CD4-positive, alpha-beta T cell (primary cell): ENCODE data around the gene CRKL. TPM values are rescaled to one million over a fixed set of nuclear protein-coding genes. Genes with fewer than 3 reads are reported as not detected.

Experiments used
- ATAC-seq: fragments of 200-7000 bp; cut with Tn5 transposase; one replicate; pipeline ENCODE4 v1.10.0; 2022; ENCODE audit warnings: mild to moderate bottlenecking; ENCODE audit not compliant: poor library complexity
- CTCF ChIA-PET: fragments of 350-600 bp; sonication (Branson Sonifier 250); formaldehyde crosslinking; loops from one replicate; lab custom pipeline; 2021; ENCODE audit warnings: antibody characterized with exemption, inconsistent platforms; lab: Charles Lee
- POLR2A ChIA-PET: fragments of 350-600 bp; sonication (Branson Sonifier 250); formaldehyde crosslinking; loops from one replicate; lab custom pipeline; 2021; ENCODE audit warnings: antibody characterized with exemption, inconsistent platforms; lab: Charles Lee
- DNase-seq, 14 experiments: peaks; one replicate each; pipeline ENCODE4 v3.0.0-alpha.2; 2013 to 2020; ENCODE audit warnings: mixed read lengths in 2 of 14
- H3K27ac ChIP-seq, 2 donors: one replicate each; pipeline versions ENCODE4 v1.5.1 to v1.7.0; 2013; ENCODE audit warnings: low read length in 2 of 2, low read depth in 1 of 2, mild to moderate bottlenecking in 1 of 2
- H3K27me3 ChIP-seq, 2 experiments: 1 replicate in 1 of 2; 2 replicates in 1 of 2; pipeline versions ENCODE4 v1.6.1 to v1.7.0; 2013; ENCODE audit warnings: low read length in 2 of 2, control low read depth in 1 of 2, mild to moderate bottlenecking in 1 of 2, moderate library complexity in 1 of 2; ENCODE audit not compliant: insufficient read depth in 2 of 2, control insufficient read depth in 1 of 2
- H3K36me3 ChIP-seq: one replicate; pipeline ENCODE4 v1.6.1; 2013; ENCODE audit warnings: low read length, control low read depth; ENCODE audit not compliant: insufficient read depth
- H3K4me1 ChIP-seq: one replicate; pipeline ENCODE4 v1.6.1; 2013; ENCODE audit warnings: low read length, control low read depth; ENCODE audit not compliant: insufficient read depth
- H3K4me3 ChIP-seq: one replicate; pipeline ENCODE4 v1.5.1; 2013; ENCODE audit warnings: mild to moderate bottlenecking, low read length, moderate library complexity
- H3K9me3 ChIP-seq, 2 experiments: 1 replicate in 1 of 2; 2 replicates in 1 of 2; pipeline versions ENCODE4 v1.6.1 to v1.7.0; 2013; ENCODE audit warnings: low read length in 2 of 2, mild to moderate bottlenecking in 2 of 2, control low read depth in 1 of 2, moderate library complexity in 1 of 2; ENCODE audit not compliant: control insufficient read depth in 1 of 2, insufficient read depth in 1 of 2
- H3K27ac Mint-ChIP-seq: one replicate; pipeline ENCODE4 v1.8.0; 2020; ENCODE audit warnings: mixed read lengths
- H3K27me3 Mint-ChIP-seq: one replicate; pipeline ENCODE4 v1.8.0; 2021; ENCODE audit warnings: mixed read lengths
- H3K36me3 Mint-ChIP-seq: one replicate; pipeline ENCODE4 v1.8.0; 2021; ENCODE audit warnings: low read depth, mixed read lengths
- H3K4me1 Mint-ChIP-seq: one replicate; pipeline ENCODE4 v1.8.0; 2021; ENCODE audit warnings: low read depth, mixed read lengths
- H3K4me3 Mint-ChIP-seq: one replicate; pipeline ENCODE4 v1.8.0; 2020; ENCODE audit warnings: mild to moderate bottlenecking, mixed read lengths
- H3K9me3 Mint-ChIP-seq: one replicate; pipeline ENCODE4 v1.8.0; 2020; ENCODE audit warnings: mixed read lengths
- CTCF ChIP-seq: fragments of 200-600 bp; IDR thresholded peaks from one replicate; pipeline ENCODE4 v1.8.0; 2022; ENCODE audit warnings: antibody characterized with exemption, mild to moderate bottlenecking
- intact Hi-C, 2 experiments: fragments of 100-400 bp; cut with DNase I in 1 of 2; cut with micrococcal nuclease in 1 of 2; formaldehyde crosslinking; loops; one replicate each; pipeline versions ENCODE4 v1.15.1 to v1.9.0; 2023 to 2025; cut with DNase I, micrococcal nuclease
- total RNA-seq, 174 experiments: library from RNA in 2 of 174; stranded (reverse) in 2 of 174; gene quantifications; one replicate each; pipeline ENCODE4 v1.2.3 and lab custom pipeline; 2021 to 2026

The CRKL gene
- total RNA-seq, 2 experiments from 2014 or later, result 41.9 to 43.5 TPM

DNA sequence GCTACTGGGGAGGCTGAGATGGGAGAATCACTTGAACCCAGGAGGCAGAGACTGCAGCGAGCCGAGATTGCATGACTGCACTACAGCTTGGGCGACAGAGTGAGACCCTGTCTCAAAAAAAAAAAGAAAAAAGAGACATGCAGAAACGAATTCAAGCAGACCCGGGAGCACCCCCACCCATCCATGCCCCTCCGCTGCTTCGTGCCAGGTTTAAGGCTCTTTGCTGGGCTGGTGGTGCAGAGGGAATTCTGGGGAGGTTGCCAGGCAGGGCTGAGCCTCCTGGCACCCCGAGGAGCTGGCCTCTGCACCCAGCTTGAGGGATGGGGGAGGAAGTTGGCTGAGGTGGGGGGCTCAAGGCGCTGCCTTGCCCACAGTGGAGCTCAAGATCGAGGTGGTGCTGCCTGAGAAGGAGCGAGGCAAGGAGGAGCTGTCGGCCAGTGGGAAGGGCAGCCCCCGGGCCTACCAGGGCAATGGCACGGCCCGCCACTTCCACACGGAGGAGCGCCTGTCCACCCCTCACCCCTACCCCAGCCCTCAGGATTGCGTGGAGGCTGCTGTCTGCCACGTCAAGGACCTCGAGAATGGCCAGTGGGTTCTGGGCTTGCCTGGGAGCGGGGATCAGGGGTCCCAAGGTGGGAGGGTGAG lies 55.8 kb downstream of the CRKL start:
- Mint-ChIP-seq H3K27me3 (no peaks in the 10 kb centered on the region), H3K27ac (no peak overlapping the region), H3K4me1 (no peaks in the 10 kb centered on the region), H3K9me3 (no peaks in the 10 kb centered on the region), H3K36me3 (no peaks in the 10 kb centered on the region), H3K4me3 (no peak overlapping the region)
- TF ChIP-seq CTCF, result no peak
- ATAC-seq (no peak), DNase-seq (no peak)
- H3K27ac ChIP-seq, result no peak overlapping the region
- H3K4me3 ChIP-seq, result no peak overlapping the region
- intact Hi-C loops, result loop anchor here in 1 of 2 experiments (10.0 kb wide), 1 partner anchor 132 kb away; no protein-coding TSS in a partner anchor
- H3K27me3 ChIP-seq, result no peaks in the 10 kb centered on the region
- H3K4me1 ChIP-seq, result no peaks in the 10 kb centered on the region
- POLR2A ChIA-PET, result no interaction called here
- H3K36me3 ChIP-seq, result no peaks in the 10 kb centered on the region
- CTCF ChIA-PET, result no interaction called here
- peaks cover 0 to 8% of the 10 kb centered on the region in 2 experiments for H3K9me3 ChIP-seq

DNA sequence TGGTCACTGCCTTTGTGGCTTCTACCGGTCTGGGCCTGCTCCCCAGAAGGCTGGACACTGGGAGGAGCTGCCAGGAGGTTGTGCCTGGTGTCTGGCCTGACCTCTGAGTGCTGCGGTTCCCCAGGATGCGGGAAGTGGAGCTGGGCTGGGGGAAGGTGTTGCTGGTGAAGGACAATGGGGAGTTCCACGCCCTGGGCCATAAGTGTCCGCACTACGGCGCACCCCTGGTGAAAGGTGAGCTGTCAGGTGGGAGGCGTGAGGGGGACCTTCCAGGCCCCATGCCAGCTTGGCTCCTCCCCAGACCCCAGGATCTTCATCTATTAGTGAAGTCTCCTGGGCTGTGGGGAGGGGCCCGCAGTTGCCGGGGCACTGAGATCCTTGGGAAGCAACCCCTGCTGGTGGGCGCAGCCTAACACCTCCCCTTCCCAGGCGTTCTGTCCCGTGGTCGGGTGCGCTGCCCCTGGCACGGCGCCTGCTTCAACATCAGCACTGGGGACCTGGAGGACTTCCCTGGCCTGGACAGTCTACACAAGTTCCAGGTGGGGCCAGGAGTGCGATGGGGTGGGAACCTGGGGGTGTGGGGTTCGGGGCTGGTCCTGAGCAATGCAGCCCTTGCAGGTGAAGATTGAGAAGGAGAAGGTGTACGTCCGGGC lies 56.6 kb downstream of the CRKL start:
- Mint-ChIP-seq H3K27ac (no peak overlapping the region), H3K36me3 (no peaks in the 10 kb centered on the region), H3K4me3 (no peak overlapping the region), H3K9me3 (no peaks in the 10 kb centered on the region), H3K4me1 (peaks cover under 1% of the 10 kb centered on the region), H3K27me3 (no peaks in the 10 kb centered on the region)
- DNase-seq, result peak in 1 of 14 experiments; percentile 18
- no peak overlapping the region for H3K4me3 ChIP-seq
- H3K27ac ChIP-seq, result no peak overlapping the region
- H3K9me3 ChIP-seq, result peaks cover 5 to 13% of the 10 kb centered on the region in 2 experiments
- POLR2A ChIA-PET, result no interaction called here
- CTCF ChIA-PET, result no interaction called here
- H3K27me3 ChIP-seq, result no peaks in the 10 kb centered on the region
- no peaks in the 10 kb centered on the region for H3K36me3 ChIP-seq
- intact Hi-C loops, result loop anchor here in 1 of 2 experiments (10.0 kb wide), 1 partner anchor 131 kb away; no protein-coding TSS in a partner anchor
- H3K4me1 ChIP-seq, result no peaks in the 10 kb centered on the region
- ATAC-seq, result no peak
- TF ChIP-seq CTCF, result no peak

- Mint-ChIP-seq H3K27me3 (no peaks in the 10 kb centered on the region), H3K36me3 (no peaks in the 10 kb centered on the region), H3K4me1 (peaks cover 7% of the 10 kb centered on the region), H3K9me3 (no peaks in the 10 kb centered on the region), H3K27ac (no peak overlapping the region), H3K4me3 (no peak overlapping the region)
- POLR2A ChIA-PET, result no interaction called here
- no peak overlapping the region for H3K4me3 ChIP-seq
- intact Hi-C loops, result loop anchor here in 1 of 2 experiments (10.0 kb wide), 1 partner anchor 130 kb away; no protein-coding TSS in a partner anchor
- no peaks in the 10 kb centered on the region for H3K36me3 ChIP-seq
- no peak for TF ChIP-seq CTCF
- peaks cover 6 to 18% of the 10 kb centered on the region in 2 experiments for H3K9me3 ChIP-seq
- DNase-seq (no peak), ATAC-seq (no peak)
- no peak overlapping the region for H3K27ac ChIP-seq
- CTCF ChIA-PET, result no interaction called here
- H3K4me1 ChIP-seq, result peaks cover 6% of the 10 kb centered on the region
- no peaks in the 10 kb centered on the region for H3K27me3 ChIP-seq
These were observed 57.2 kb downstream of the CRKL start for GRCh38 chr22:20974336-20974955.
